Raji (cell line): ENCODE measurements around the gene SH3PXD2A.

Experiments
- POLR2A ChIP-seq: IDR thresholded peaks from 2 replicates; pipeline ENCODE4 v1.6.1; 2011; ENCODE audit warnings: low read depth, low read length, control low read depth; ENCODE audit not compliant: insufficient read depth

The SH3PXD2A gene

GRCh38 chr10:103882285-103883007 lies 27.1 kb upstream of the SH3PXD2A start:
- no peak for TF ChIP-seq POLR2A

GRCh38 chr10:103881416-103882284 lies 26.3 kb upstream of the SH3PXD2A start:
- TF ChIP-seq POLR2A, result no peak

- TF ChIP-seq POLR2A, result no peak
Measured at GRCh38 chr10:103879831-103880230, 24.5 kb upstream of the SH3PXD2A start.

- no peak for TF ChIP-seq POLR2A
Measured at GRCh38 chr10:103879409-103879808, 24.0 kb upstream of the SH3PXD2A start.

- TF ChIP-seq POLR2A, result no peak
Measured at GRCh38 chr10:103877861-103878260, 22.5 kb upstream of the SH3PXD2A start.

GRCh38 chr10:103876155-103876554 lies 20.8 kb upstream of the SH3PXD2A start:
- TF ChIP-seq POLR2A, result no peak

- no peak for TF ChIP-seq POLR2A
Measured at GRCh38 chr10:103874730-103875129, 19.4 kb upstream of the SH3PXD2A start.

GRCh38 chr10:103872137-103872931 lies 17.0 kb upstream of the SH3PXD2A start:
- no peak for TF ChIP-seq POLR2A

GRCh38 chr10:103871006-103871405 lies 15.6 kb upstream of the SH3PXD2A start:
- no peak for TF ChIP-seq POLR2A

GRCh38 chr10:103870516-103870915 lies 15.1 kb upstream of the SH3PXD2A start:
- TF ChIP-seq POLR2A, result no peak

- TF ChIP-seq POLR2A, result no peak
Measured at GRCh38 chr10:103869336-103869735, 14.0 kb upstream of the SH3PXD2A start.

GRCh38 chr10:103868200-103868599 lies 12.8 kb upstream of the SH3PXD2A start:
- no peak for TF ChIP-seq POLR2A

GRCh38 chr10:103861505-103861904 lies 6.1 kb upstream of the SH3PXD2A start:
- no peak for TF ChIP-seq POLR2A

GRCh38 chr10:103859161-103860086 lies 4.0 kb upstream of the SH3PXD2A start:
- TF ChIP-seq POLR2A, result no peak

- no peak for TF ChIP-seq POLR2A
Measured at GRCh38 chr10:103858360-103858759, 3.0 kb upstream of the SH3PXD2A start.

- TF ChIP-seq POLR2A, result no peak
Measured at GRCh38 chr10:103856797-103857170, 1.4 kb upstream of the SH3PXD2A start.
